Coronary artery (tissue), 2 donors: ENCODE results near the gene NKAIN2.

Experiments used
- DNase-seq: peaks from one replicate; pipeline ENCODE4 v3.0.0-alpha.2; 2017; ENCODE audit warnings: low spot score
- H3K27ac ChIP-seq, 2 donors: fragments of 200-600 bp; sonication (generic); one replicate each; pipeline ENCODE4 v1.5.1; 2016 to 2019
- H3K4me3 ChIP-seq: fragments of 200-600 bp; sonication (generic); 2 replicates; pipeline ENCODE4 v1.5.1; 2016; ENCODE audit warnings: mild to moderate bottlenecking, moderate library complexity
- CTCF ChIP-seq: fragments of 200-600 bp; sonication (generic); IDR thresholded peaks from one replicate; pipeline ENCODE4 v1.5.1; 2019; ENCODE audit warnings: antibody characterized with exemption

The NKAIN2 gene

DNA sequence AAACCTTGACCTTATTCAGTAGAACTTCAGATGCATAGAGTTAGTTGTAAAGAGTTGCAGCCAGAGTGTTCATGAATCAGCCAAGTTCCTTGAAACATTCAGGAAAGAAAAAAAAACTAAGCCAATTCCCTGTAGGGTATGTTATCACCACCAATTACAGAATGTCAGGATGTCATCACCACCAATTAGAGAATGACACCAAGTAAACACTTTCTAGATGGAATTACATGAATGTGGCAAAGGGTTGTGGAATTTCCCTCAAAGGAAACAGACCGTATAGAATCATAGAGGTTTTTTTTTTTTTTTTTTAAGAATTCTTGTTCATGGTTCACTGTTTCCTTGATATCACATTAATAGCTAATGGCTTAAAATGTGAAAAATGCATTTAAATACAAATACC lies 686.5 kb downstream of the NKAIN2 start:
- no peak for DNase-seq
- no peak for TF ChIP-seq CTCF
- Histone ChIP-seq H3K27ac (no peak overlapping the region), H3K4me3 (no peak overlapping the region)

DNA sequence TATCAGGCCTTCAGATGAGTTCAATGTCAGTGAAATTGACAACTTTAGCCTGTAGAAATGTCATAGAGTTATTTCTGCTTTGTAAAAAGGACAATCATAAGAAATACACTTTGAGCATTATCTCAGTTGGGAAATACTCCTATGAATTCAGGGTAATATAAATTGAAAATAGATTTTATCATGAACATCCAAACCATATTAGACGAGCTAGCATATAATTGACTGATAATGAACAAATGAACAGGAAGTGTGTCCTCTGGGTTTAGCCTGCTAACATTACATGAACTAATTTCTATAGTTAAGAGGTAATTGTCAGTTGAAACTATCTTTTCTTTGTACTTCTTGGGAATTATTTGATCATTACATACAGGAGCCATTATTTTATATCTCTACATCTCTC lies 689.6 kb downstream of the NKAIN2 start:
- DNase-seq, result no peak

DNA sequence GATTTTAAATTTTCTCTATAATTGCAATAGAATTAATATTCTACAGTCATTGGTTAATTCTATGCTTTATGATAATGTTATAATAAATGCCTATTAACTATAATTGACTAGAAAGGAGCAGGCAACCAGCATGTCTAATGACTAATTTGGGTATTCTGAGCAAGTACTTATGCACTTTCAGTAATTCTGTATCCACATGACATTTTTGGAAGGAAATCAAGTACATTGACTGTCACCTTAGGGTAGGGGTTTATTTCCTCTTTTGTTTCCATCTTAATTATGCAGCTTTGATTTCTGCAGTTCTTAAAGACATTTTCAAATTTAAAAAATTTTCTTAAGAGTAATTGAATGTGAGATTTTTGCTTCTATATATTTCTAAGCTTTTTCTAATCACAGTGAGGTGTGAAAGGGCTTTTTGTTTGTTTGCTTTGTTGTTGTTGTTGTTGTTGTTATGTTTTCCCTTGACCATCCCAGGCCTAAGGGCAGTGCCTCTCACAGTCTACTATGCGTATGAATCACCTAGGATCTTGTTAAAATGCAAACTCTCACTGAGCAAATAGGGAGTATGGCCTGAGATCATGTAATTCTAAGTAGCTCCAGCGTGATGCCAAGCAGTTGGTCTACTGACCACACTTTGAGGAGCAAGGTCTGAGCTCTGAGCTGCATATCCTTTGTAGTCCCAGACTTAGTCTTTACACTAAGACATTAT lies 691.4 kb downstream of the NKAIN2 start:
- no peak for TF ChIP-seq CTCF
- Histone ChIP-seq H3K4me3 (no peak overlapping the region), H3K27ac (no peak overlapping the region)
- DNase-seq, result no peak

More for the DNA sequence above, 689.6 kb downstream of the NKAIN2 start:
- Histone ChIP-seq H3K27ac (no peak overlapping the region), H3K4me3 (no peak overlapping the region)
- TF ChIP-seq CTCF, result no peak

DNA sequence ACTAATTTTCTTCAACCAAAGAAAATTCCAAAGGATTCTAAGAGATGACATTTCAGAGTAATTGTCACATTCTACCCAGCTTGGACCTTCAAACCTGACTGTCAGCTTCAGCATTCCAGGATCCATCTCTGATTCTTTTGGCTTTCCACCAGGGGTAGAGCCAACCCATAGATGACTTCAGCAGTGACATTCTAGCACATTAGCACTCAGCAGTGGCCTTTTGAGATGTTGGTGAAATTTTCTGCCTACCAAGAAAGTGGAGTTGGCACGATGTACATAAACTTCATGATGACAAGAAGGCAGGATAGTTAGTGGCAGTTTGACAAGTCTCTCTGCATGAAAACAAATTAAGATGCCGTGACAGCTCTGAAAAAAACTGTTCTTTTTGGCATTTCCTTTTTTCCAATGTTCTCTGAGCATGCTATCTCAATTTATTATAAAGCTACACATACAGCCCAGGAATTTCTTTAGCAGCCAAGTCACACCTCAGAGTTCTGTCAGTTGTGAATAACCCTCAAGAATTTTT lies 692.1 kb downstream of the NKAIN2 start:
- TF ChIP-seq CTCF, result no peak
- DNase-seq, result no peak

DNA sequence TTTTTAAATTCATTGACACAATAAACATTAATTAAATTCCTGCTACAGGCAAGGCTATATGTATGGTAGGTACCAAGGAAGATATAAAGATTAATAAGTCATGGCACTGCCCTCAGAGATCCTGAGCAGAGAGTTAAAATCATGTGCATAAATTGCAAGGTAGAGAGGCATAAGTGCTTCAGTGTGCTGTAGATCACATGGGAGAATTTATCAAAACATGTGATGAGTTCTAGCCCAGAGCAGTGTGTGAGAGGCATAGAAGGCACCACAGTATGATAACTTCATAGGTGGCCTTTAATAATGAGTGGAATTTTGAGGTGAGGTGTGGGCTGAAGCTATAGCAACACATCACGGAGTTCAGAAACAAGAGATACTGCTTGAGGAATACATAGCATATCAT lies 692.7 kb downstream of the NKAIN2 start:
- no peak for TF ChIP-seq CTCF
- Histone ChIP-seq H3K27ac (no peak overlapping the region), H3K4me3 (no peak overlapping the region)
- no peak for DNase-seq

More for the DNA sequence above, 692.1 kb downstream of the NKAIN2 start:
- Histone ChIP-seq H3K4me3 (no peak overlapping the region), H3K27ac (no peak overlapping the region)

DNA sequence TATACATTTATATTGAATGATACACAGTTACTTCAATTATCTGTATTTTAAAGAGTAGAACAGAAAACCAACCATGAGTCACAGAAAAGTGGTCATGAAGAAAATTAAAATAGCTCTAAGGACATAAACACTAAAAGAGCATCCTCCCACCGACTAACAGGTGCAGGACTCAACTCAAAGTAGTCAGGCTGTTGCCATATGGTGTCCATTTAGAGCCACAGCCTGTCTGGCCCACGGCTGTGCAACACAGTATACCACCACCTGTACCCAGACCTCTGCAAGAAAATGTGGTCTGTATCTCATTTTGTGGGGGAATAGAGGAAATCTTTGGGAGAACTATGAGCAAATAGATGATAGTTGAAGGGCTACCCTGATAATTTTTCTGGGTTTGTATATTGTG lies 708.8 kb downstream of the NKAIN2 start:
- H3K27ac ChIP-seq, result no peak overlapping the region
- no peak overlapping the region for H3K4me3 ChIP-seq
- no peak for DNase-seq
- no peak for TF ChIP-seq CTCF

GRCh38 chr6:124517339-124517738 lies 713.7 kb downstream of the NKAIN2 start:
- H3K27ac ChIP-seq, result no peak overlapping the region
- no peak for DNase-seq
- no peak overlapping the region for H3K4me3 ChIP-seq
- no peak for TF ChIP-seq CTCF
